GM21390 (cell line): ENCODE results near the gene POC1A.
"Not testable (repeated sequence)": the region's sequence is repeated elsewhere in the genome, so short reads cannot be mapped to it uniquely, and the experiment has no call there.

Experiments used
- ATAC-seq: cut with Tn5 transposase; IDR thresholded peaks from one replicate; pipeline ENCODE4 v1.9.1; 2021; ENCODE audit not compliant: unreplicated experiment

The POC1A gene

GRCh38 chr3:52184690-52185089 is 30.5 kb upstream of the POC1A start:
- ATAC-seq, result no peak

- ATAC-seq, result no peak
Observed at GRCh38 chr3:52183786-52184445, 29.7 kb upstream of the POC1A start.

- ATAC-seq, result no peak
Observed at GRCh38 chr3:52182691-52183090, 28.5 kb upstream of the POC1A start.

- ATAC-seq, result no peak
Observed at GRCh38 chr3:52182196-52182595, 28.0 kb upstream of the POC1A start.

GRCh38 chr3:52181543-52181942 is 27.3 kb upstream of the POC1A start:
- ATAC-seq, result no peak

- ATAC-seq, result no peak
Observed at GRCh38 chr3:52178537-52178936, 24.3 kb upstream of the POC1A start.

GRCh38 chr3:52178126-52178525 is 23.9 kb upstream of the POC1A start:
- not testable (repeated sequence) for ATAC-seq

- no peak for ATAC-seq
Observed at GRCh38 chr3:52177701-52178042, 23.4 kb upstream of the POC1A start.

GRCh38 chr3:52176951-52177700 is 22.9 kb upstream of the POC1A start:
- no peak for ATAC-seq

- ATAC-seq, result no peak
Observed at GRCh38 chr3:52176180-52176752, 22.0 kb upstream of the POC1A start.

- no peak for ATAC-seq
Observed at GRCh38 chr3:52175416-52176179, 21.4 kb upstream of the POC1A start.

GRCh38 chr3:52174896-52175295 is 20.7 kb upstream of the POC1A start:
- ATAC-seq, result no peak

GRCh38 chr3:52173101-52173500 is 18.9 kb upstream of the POC1A start:
- no peak for ATAC-seq

GRCh38 chr3:52172262-52172757 is 18.1 kb upstream of the POC1A start:
- ATAC-seq, result no peak

GRCh38 chr3:52171514-52172261 is 17.5 kb upstream of the POC1A start:
- ATAC-seq, result no peak

GRCh38 chr3:52170217-52170616 is 16.0 kb upstream of the POC1A start:
- ATAC-seq, result not testable (repeated sequence)

- ATAC-seq, result no peak
Observed at GRCh38 chr3:52167240-52167639, 13.0 kb upstream of the POC1A start.

- ATAC-seq, result no peak
Observed at GRCh38 chr3:52162250-52162872, 8.1 kb upstream of the POC1A start.

GRCh38 chr3:52159503-52159902 is 5.3 kb upstream of the POC1A start:
- no peak for ATAC-seq

GRCh38 chr3:52155912-52156311 is 1.7 kb upstream of the POC1A start:
- no peak for ATAC-seq
